ENCODE results near the gene CCDC85A. TPM values are rescaled to one million over a fixed set of nuclear protein-coding genes. Genes with fewer than 3 reads are reported as not detected.

CCDC85A gene
- total and polyA plus RNA-seq, 2 experiments from 2014 or later, result 0.21 to 0.24 TPM

DNA sequence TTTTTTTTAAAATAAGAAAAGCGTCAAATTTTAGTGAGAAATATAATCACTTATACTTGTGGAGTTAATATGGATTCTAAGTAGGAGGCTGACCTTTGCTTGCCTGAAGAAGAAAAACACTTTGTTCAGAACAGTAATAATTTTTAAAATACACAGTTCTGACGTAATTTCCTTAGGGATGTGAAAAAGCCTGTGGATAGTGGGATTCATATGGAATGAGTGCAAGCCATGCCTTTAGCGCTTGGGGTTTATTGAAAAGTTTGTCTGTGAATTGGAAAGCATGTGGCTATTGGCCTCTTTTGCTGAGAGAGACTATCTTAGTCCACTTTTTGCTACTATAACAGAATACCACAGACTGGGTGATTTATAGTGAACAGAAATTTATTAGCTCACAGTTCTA, 151.3 kb downstream of the CCDC85A start:
- Mint-ChIP-seq H3K4me1 (peaks cover 33% of the 10 kb centered on the region), H3K4me3 (no peak overlapping the region), H3K27ac (no peak overlapping the region), H3K27me3 (ENCODE audit: insufficient read depth, low read depth, poor library complexity) (no peaks in the 10 kb centered on the region), H3K9me3 (no peaks in the 10 kb centered on the region), H3K36me3 (ENCODE audit: low read depth) (no peaks in the 10 kb centered on the region)
- H3K4me2 ChIP-seq, result no peak overlapping the region
- H3F3A ChIP-seq (replicated peaks; ENCODE audit: low read depth), result no peaks in the 10 kb centered on the region
- no peak overlapping the region for H3K27ac ChIP-seq (ENCODE audit: low read depth)
- no peak for ATAC-seq
- H3K79me2 ChIP-seq (replicated peaks; ENCODE audit: insufficient read depth), result no peaks in the 10 kb centered on the region
- H2AFZ ChIP-seq, result no peak overlapping the region
- H3K9me2 ChIP-seq (ENCODE audit: insufficient read depth), result 0 out of 2 replicates have a peak, but pooled peaks cover 3% of the 10 kb centered on the region
- no peaks in the 10 kb centered on the region for H3K27me3 ChIP-seq (ENCODE audit: insufficient read depth)
- no peak overlapping the region for H3K4me3 ChIP-seq
- no peaks in the 10 kb centered on the region for H3K36me3 ChIP-seq (ENCODE audit: insufficient read depth)
- no peak for TF ChIP-seq STAT1 (IDR thresholded peaks at IDR 0.05; ENCODE audit: unreplicated experiment)
- TF ChIP-seq CREB1 (CRISPR knock-in tag; IDR thresholded peaks at IDR 0.05; ENCODE audit: low read depth), result no peak
- TF ChIP-seq NANOG (IDR thresholded peaks at IDR 0.05; ENCODE audit: borderline replicate concordance), result no peak
- TF ChIP-seq ZNF462 (CRISPR knock-in tag; IDR thresholded peaks at IDR 0.05), result no peak
- TF ChIP-seq ZNF331 (CRISPR knock-in tag; IDR thresholded peaks at IDR 0.05; ENCODE audit: low read depth), result no peak
- no peak for TF ChIP-seq EZH2phosphoT487 (IDR thresholded peaks at IDR 0.05; ENCODE audit: unreplicated experiment)
- TF ChIP-seq REST (IDR thresholded peaks at IDR 0.05; ENCODE audit: unreplicated experiment), result no peak
- no peak for TF ChIP-seq CTCF (conservative IDR thresholded peaks at IDR 0.05; ENCODE audit: low read depth in 2 of 2)
- no peak for DNase-seq (ENCODE audit: low spot score)
- H3K4me1 ChIP-seq (ENCODE audit: insufficient read depth), result peaks cover 61% of the 10 kb centered on the region
- no peaks in the 10 kb centered on the region for H4K20me1 ChIP-seq (replicated peaks; ENCODE audit: insufficient read depth)

Data from GM23338 (cell line).